SK-N-SH (cell line): ENCODE results near the gene JAK1.

Experiments used
- EP300 ChIP-seq, 2 experiments: IDR thresholded peaks; 2 replicates each; pipeline versions ENCODE4 v1.4.0 to v1.6.1; 2012; ENCODE audit warnings: borderline replicate concordance in 1 of 2, low read depth in 1 of 2, low read length in 1 of 2
- EZH2phosphoT487 ChIP-seq: fragments of 200-600 bp; sonication (generic); IDR thresholded peaks from 2 replicates; pipeline ENCODE4 v1.6.1; 2017; ENCODE audit warnings: low read depth, mixed run types, mild to moderate bottlenecking, antibody characterized with exemption, moderate library complexity, borderline replicate concordance
- FOXM1 ChIP-seq: IDR thresholded peaks from 2 replicates; pipeline ENCODE4 v1.4.0; 2012; ENCODE audit warnings: low read depth, mild to moderate bottlenecking
- POLR2AphosphoS5 ChIP-seq: IDR thresholded peaks from 2 replicates; pipeline ENCODE4 v1.6.1; 2012; ENCODE audit warnings: low read depth, low read length
- SIN3A ChIP-seq: IDR thresholded peaks from 2 replicates; pipeline ENCODE4 v1.6.1; 2012; ENCODE audit warnings: low read depth, mild to moderate bottlenecking, low read length, moderate library complexity, borderline replicate concordance
- TCF12 ChIP-seq: IDR thresholded peaks from 2 replicates; pipeline ENCODE4 v1.4.0; 2012
- TEAD4 ChIP-seq: IDR thresholded peaks from 2 replicates; pipeline ENCODE4 v1.4.0; 2012; ENCODE audit warnings: mild to moderate bottlenecking, borderline replicate concordance; ENCODE audit not compliant: insufficient read depth
- YY1 ChIP-seq: IDR thresholded peaks from 2 replicates; pipeline ENCODE4 v1.4.0; 2012; ENCODE audit warnings: low read depth, mild to moderate bottlenecking
- TF ChIP-seq, protein P1 (sequence below): fragments of 200-600 bp; sonication (generic); IDR thresholded peaks from 2 replicates; pipeline ENCODE4 v1.6.1; 2017; ENCODE audit warnings: antibody characterized with exemption, mild to moderate bottlenecking, moderate library complexity
- TF ChIP-seq, protein P2 (sequence below): IDR thresholded peaks from 2 replicates; pipeline ENCODE4 v1.4.0; 2012; ENCODE audit warnings: low read depth
- TF ChIP-seq, protein P3 (sequence below): IDR thresholded peaks from 2 replicates; pipeline ENCODE4 v1.6.1; 2012; ENCODE audit warnings: mild to moderate bottlenecking, low read depth, low read length, moderate library complexity
- TF ChIP-seq, protein P4 (sequence below): fragments of 150-350 bp; IDR thresholded peaks from 2 replicates; pipeline ENCODE4 v1.6.1; 2017; ENCODE audit warnings: antibody characterized with exemption, low read length, low read depth, borderline replicate concordance

DNA sequence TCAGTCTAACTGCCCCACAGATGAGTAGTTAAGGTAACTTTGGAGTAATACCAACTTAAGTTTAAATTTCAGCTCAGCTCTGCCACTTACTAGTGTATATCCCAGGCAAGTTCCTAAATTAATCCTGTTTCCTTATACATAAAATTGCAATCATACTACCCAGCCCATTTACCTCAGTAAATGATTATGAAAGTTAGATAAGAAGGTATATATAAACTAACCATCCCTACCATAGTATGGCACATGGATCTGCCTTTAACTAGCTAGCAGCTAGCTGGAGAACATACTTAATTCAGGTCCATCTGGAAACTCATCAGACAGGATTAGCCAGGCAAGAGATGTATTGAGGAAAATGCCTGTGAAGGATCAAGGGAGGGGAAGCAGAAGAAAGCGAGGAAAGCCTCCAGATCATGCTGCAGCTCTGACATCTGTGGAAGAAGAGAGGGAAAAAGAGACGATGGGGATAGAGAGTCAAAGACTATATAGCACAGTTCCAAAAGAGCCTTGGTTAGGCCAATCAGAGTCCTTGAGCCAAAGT lies 8.0 kb upstream of the JAK1 start:
- TF ChIP-seq, protein P1, sequence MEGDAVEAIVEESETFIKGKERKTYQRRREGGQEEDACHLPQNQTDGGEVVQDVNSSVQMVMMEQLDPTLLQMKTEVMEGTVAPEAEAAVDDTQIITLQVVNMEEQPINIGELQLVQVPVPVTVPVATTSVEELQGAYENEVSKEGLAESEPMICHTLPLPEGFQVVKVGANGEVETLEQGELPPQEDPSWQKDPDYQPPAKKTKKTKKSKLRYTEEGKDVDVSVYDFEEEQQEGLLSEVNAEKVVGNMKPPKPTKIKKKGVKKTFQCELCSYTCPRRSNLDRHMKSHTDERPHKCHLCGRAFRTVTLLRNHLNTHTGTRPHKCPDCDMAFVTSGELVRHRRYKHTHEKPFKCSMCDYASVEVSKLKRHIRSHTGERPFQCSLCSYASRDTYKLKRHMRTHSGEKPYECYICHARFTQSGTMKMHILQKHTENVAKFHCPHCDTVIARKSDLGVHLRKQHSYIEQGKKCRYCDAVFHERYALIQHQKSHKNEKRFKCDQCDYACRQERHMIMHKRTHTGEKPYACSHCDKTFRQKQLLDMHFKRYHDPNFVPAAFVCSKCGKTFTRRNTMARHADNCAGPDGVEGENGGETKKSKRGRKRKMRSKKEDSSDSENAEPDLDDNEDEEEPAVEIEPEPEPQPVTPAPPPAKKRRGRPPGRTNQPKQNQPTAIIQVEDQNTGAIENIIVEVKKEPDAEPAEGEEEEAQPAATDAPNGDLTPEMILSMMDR: no peak
- TF ChIP-seq POLR2AphosphoS5 (no peak), TEAD4 (no peak), FOXM1 (no peak), EP300 (IDR thresholded peaks at IDR 0.05; ENCODE audit: borderline replicate concordance in 1 of 2, low read depth in 1 of 2, low read length in 1 of 2) (no peak), SIN3A (no peak), YY1 (no peak), TCF12 (no peak), EZH2phosphoT487 (no peak)
- TF ChIP-seq, protein P2, sequence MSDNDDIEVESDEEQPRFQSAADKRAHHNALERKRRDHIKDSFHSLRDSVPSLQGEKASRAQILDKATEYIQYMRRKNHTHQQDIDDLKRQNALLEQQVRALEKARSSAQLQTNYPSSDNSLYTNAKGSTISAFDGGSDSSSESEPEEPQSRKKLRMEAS: no peak
- TF ChIP-seq, protein P3, sequence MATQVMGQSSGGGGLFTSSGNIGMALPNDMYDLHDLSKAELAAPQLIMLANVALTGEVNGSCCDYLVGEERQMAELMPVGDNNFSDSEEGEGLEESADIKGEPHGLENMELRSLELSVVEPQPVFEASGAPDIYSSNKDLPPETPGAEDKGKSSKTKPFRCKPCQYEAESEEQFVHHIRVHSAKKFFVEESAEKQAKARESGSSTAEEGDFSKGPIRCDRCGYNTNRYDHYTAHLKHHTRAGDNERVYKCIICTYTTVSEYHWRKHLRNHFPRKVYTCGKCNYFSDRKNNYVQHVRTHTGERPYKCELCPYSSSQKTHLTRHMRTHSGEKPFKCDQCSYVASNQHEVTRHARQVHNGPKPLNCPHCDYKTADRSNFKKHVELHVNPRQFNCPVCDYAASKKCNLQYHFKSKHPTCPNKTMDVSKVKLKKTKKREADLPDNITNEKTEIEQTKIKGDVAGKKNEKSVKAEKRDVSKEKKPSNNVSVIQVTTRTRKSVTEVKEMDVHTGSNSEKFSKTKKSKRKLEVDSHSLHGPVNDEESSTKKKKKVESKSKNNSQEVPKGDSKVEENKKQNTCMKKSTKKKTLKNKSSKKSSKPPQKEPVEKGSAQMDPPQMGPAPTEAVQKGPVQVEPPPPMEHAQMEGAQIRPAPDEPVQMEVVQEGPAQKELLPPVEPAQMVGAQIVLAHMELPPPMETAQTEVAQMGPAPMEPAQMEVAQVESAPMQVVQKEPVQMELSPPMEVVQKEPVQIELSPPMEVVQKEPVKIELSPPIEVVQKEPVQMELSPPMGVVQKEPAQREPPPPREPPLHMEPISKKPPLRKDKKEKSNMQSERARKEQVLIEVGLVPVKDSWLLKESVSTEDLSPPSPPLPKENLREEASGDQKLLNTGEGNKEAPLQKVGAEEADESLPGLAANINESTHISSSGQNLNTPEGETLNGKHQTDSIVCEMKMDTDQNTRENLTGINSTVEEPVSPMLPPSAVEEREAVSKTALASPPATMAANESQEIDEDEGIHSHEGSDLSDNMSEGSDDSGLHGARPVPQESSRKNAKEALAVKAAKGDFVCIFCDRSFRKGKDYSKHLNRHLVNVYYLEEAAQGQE: no peak
- TF ChIP-seq, protein P4, sequence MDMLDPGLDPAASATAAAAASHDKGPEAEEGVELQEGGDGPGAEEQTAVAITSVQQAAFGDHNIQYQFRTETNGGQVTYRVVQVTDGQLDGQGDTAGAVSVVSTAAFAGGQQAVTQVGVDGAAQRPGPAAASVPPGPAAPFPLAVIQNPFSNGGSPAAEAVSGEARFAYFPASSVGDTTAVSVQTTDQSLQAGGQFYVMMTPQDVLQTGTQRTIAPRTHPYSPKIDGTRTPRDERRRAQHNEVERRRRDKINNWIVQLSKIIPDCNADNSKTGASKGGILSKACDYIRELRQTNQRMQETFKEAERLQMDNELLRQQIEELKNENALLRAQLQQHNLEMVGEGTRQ: no peak
